Measurements from ENCODE around the gene OR2S2.

OR2S2 gene

GRCh38 chr9:35907711-35908503 lies 50.0 kb downstream of the OR2S2 start:
- peak; percentile 50 for DNase-seq
